Chondrocyte (in vitro differentiated cells): ENCODE measurements around the gene DNAAF6. TPM values are rescaled to one million over a fixed set of nuclear protein-coding genes. Genes with fewer than 3 reads are reported as not detected.

Source experiments
- DNase-seq: peaks from one replicate; pipeline ENCODE4 v3.0.0; 2021; ENCODE audit warnings: mixed read lengths, low spot score
- H3K27ac Mint-ChIP-seq: one replicate; pipeline ENCODE4 v1.8.0; 2021; ENCODE audit warnings: mild to moderate bottlenecking, moderate library complexity, mixed read lengths; ENCODE audit not compliant: unreplicated experiment
- H3K27me3 Mint-ChIP-seq: 2 replicates; pipeline ENCODE4 v1.8.0; 2021; ENCODE audit warnings: low read depth, mixed read lengths
- H3K36me3 Mint-ChIP-seq: 2 replicates; pipeline ENCODE4 v1.8.0; 2021; ENCODE audit warnings: low read depth, mixed read lengths
- H3K4me1 Mint-ChIP-seq: 2 replicates; pipeline ENCODE4 v1.8.0; 2021; ENCODE audit warnings: low read depth, mild to moderate bottlenecking, mixed read lengths
- H3K4me3 Mint-ChIP-seq: one replicate; pipeline ENCODE4 v1.8.0; 2021; ENCODE audit warnings: mild to moderate bottlenecking, moderate library complexity, mixed read lengths; ENCODE audit not compliant: unreplicated experiment
- H3K9me3 Mint-ChIP-seq: 2 replicates; pipeline ENCODE4 v1.8.0; 2021; ENCODE audit warnings: low read depth, mixed read lengths
- CTCF ChIP-seq: fragments of 200-600 bp; sonication (generic); IDR thresholded peaks from 2 replicates; pipeline ENCODE4 v1.5.0; 2021; ENCODE audit warnings: antibody characterized with exemption, mild to moderate bottlenecking, moderate library complexity
- total RNA-seq: library from RNA; stranded (reverse); gene quantifications from 3 replicates; pipeline ENCODE4 v1.2.1, GENCODE V29; 2021

The DNAAF6 gene
- total RNA-seq, 1 donor from 2014 or later: not detected

DNA sequence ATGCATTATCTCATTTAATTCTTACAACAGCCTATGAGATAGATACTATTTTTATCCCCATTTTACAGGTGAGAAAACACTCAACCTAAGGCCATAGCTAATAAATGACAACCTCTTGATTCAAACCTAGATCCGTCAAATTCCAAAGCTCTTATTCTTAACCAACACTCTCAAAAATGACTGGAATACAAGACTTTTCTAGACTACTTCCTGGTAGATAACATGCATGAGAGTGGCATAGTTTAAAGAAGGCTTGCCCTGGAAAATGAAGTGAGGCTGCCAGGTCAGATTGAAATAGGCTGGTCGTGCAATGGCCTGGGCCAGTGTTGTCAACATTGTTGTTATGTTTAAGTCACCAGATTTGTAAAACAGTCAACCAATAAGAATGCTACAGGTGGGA, 86.6 kb downstream of the DNAAF6 start:
- H3K4me3 Mint-ChIP-seq: no peak overlapping the region
- no peak for TF ChIP-seq CTCF
- peaks cover under 1% of the 10 kb centered on the region for H3K27me3 Mint-ChIP-seq
- H3K27ac Mint-ChIP-seq: no peak overlapping the region
- H3K4me1 Mint-ChIP-seq: no peaks in the 10 kb centered on the region
- H3K9me3 Mint-ChIP-seq: peaks cover 21% of the 10 kb centered on the region
- DNase-seq: no peak
- no peaks in the 10 kb centered on the region for H3K36me3 Mint-ChIP-seq

Other genes with a start within 250 kb of the DNAAF6 start
- gene MORC4, start 206.4 kb upstream of the DNAAF6 start, total RNA-seq: 31.2 to 35.6 TPM (median 33.8 TPM) in 3 replicates
- gene RBM41, start 87.8 kb upstream of the DNAAF6 start, total RNA-seq: 11.8 to 13.5 TPM (median 12.6 TPM) in 3 replicates
- not detected in 3 replicates for gene NUP62CL, start 178 bp upstream of the DNAAF6 start, total RNA-seq
- 0.07 TPM in 2 of 3 replicates, not detected in the other for gene FRMPD3, start 243.0 kb downstream of the DNAAF6 start, total RNA-seq